DMS53 treated with DMSO at 0.1 percent for 48 hours (cell line): ENCODE results near the gene GALNS.

Source experiments
- DNase-seq: peaks from one replicate; lab custom pipeline; 2025; ENCODE audit not compliant: unreplicated experiment; lab: John Stamatoyannopoulos, UW

Gene GALNS

GRCh38 chr16:88856122-88856827 is 472 bp downstream of the GALNS start:
- no peak for DNase-seq

DNA sequence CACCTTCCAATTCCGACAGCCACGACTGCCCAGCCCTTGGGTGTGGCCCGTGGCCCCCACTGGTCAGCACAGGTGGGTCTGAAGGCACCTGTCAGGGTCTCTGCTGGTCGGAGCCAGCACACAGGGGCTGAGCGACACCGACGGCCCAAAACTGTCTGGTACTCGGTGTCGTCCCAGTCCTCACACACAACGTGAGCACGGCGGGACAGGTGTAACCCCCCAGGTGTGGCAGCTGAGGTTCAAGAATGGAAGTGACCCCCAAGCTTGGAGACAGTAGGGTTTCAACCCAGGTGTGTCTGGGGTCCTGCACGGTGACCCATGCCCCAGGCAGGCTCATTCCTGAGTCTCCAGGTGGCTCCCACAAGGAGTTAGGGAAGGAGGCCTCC is 1.0 kb downstream of the GALNS start:
- no peak for DNase-seq

DNA sequence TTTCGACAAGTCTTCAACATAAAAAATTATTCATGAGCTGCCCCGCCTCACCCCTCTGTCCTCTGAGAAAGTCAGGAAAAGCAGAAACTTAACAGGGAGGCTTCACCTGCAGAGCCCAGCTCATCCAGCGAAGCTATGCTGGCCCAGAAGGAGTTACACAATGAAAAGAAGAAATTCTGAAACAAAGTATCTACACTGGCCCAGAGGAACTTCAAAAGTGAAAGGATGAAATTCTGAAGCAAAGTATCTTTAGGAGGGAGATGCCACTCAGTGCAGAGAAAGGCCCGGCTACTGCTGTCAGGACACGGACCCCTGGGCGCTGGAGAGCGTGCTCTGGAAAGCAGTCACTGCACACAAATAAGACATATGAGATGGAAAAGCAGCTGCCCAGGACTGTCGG is 1.6 kb downstream of the GALNS start:
- no peak for DNase-seq

DNA sequence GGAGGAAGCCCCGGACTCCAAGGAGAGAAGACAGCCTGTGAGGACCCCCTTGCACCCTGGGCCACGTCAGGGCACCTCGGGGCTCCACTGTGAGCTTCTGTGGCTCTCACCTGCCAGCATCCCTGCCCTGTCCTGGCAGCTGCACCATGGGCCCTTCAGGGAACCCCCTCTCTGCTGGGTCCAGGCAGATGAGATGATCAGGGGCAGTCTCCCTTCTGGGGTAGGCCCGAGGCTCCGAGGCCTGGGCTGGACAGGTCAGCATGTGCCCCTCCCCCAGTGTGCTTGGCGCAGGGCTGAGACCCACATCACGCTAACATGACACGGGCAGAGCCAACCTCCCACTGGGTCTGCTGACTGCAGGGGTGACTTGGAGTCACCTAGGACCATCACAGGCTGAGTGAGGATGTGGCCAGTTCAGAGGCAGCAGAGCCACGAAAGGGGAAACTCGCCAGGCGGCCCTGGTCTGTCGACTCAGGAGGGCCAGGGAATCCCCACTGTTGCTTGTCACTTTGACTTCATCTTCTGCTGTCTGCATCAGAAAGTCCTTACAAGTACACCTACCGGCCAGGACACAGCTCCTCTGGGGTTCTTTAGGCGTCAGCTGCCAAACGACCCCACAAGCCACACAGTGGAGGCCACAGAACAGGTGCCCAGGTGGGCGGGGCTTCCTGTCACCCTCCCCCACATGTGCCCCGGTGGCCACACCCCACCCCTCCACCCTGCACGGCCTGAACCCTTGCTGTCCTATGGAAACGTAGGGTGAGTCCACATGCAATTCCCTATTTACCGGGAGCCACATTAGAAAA is 2.2 kb downstream of the GALNS start:
- DNase-seq, result no peak

DNA sequence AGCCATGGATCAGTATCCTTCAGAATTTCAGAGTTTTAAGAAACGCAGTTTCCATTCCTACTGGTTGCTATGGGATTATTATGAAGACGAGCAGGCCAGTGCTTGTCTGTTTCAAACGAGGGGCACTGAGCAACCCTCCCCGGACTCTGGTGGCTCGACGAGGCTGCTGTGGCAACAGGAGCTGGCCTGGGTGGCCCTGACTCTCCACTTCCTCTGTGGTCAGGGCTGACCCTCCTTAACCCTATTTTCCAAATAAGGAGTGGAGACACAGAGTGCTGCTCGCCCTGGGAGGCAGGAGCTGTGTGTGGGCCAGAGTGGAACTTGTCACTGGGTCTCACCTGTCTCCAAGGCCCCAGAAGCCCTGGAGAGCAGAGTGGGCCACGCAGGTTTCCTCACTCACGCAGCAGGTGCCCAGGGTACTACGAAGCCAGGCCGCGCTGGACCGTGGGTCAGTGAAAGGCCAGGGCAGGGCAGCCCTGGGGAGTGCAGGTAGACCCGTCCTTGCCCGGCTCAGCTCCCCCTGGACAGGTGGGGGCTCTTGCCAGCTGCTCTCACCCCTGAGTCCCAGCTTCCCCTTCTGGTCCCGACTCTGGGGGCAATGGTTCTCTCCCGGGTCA is 3.3 kb downstream of the GALNS start:
- no peak for DNase-seq

- no peak for DNase-seq
These were observed 5.1 kb downstream of the GALNS start for GRCh38 chr16:88851616-88852015.

GRCh38 chr16:88850531-88851199 is 6.1 kb downstream of the GALNS start:
- DNase-seq, result no peak

DNA sequence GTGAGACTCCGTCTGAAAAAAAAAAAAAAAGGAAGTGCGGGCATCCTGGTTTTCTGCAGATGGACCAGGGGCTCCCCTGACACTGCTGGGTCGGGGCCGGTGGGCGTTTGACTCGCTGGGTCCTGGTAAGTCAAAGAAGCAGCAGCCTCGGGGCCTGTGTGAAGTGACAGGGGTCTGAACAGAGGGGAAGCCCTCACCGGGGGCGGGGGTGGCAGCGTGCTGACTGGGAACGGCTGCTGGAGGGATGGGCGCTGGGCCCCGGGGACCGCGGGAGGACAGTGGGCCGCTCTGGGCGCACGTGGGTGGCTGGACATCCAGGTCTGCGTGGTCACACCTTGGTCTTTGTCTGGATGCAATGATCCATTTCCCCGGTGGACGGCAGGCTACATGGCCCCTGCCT is 8.2 kb downstream of the GALNS start:
- DNase-seq, result no peak

DNA sequence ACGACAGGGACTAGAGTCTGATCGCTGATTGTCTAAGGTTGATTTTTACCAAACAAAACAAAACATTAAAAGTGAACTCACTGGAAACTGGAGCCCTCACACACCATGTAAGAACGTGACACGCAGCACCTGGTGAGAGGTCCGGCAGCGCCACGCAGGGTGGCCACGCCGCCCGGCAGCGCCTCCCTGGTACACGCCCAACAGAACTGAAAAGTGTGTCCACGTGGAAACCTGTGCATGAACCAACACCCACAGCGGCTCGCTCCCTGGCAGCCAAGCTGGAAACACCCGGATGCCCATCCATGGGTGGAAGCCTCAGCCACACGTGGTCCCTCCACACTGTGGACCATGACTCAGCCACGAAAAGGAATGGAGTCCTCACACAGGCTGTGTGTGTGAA is 9.1 kb downstream of the GALNS start:
- no peak for DNase-seq

DNA sequence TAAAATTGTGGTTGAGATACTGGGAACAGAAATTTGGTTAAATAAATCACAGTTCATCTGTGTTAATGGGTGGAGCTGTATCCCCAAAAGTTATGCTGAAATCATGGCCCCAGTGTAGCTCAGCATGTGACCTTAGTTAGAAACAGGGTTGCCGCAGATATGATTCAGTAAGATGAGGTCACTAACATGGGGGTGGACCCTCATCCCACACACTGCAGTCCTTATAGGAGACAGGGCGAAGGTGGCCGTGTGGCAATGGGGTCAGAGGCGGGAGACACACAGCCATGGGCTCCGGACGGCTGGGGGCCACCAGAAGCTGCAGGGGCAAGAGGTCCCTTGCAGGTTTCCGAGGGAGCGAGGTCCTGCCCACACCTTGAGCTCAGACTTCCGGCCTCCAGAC is 10.7 kb downstream of the GALNS start:
- DNase-seq, result no peak

- no peak for DNase-seq
These were observed 12.2 kb downstream of the GALNS start for GRCh38 chr16:88844419-88845036.

DNA sequence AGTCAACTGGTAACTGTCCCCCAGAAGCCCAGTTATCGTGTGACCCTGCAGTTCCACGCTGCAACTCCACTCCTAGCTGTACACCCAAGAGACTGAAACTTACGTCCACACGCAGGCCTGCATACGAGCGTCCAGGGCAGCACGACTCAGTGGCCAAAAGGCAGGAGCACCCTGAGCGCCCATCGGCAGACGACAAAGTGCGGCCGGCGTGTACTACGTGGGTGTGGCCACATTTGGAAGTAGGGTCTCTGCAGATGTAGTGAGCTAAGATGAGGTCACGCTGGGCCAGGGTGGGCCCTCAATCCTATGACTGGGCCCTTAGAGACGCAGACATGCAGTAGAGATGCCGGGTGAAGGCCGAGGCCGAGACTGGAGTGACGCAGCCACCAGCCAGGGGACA is 13.5 kb downstream of the GALNS start:
- DNase-seq, result no peak

DNA sequence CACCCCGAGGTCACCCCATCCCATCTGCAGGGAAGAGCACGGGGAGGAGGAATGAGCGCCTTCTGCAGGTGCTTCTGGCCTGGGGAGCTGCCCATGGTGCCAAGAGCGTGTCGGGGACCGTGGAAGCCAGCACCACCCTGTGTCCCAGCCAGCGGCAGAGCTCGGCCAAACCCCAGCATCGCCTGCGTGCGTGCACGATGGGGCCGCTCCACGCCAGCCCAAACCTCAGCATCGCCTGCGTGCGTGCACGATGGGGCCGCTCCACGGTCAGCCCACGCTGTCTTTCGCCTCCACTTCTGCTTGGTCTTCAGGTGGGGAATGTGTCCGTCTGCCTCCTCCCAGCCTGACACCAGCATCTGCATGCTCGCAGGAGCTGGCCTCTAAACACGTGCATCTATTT is 13.9 kb downstream of the GALNS start:
- DNase-seq, result no peak

DNA sequence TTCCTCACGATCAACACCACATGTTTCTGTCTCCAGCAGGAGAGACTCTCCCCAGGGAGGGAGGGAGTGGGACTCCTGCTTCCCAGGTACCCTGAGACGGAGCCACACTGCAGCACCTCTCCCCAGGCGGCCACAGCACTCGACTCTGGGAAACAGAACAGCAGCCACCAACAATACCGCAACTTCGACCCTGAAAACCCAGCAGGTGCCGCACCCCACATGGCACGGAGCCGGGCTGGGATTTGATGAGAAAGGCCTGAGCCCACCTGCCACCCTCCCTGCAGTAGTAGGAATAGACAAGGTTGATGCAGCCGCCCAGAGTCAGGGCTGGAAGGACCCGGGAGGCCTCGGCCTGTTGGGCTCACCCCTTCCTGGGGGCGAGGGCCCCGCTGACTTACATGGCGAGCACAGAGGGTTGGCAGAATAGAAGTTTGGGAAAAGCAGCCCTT is 14.4 kb downstream of the GALNS start:
- no peak for DNase-seq

GRCh38 chr16:88841521-88842307 is 15.0 kb downstream of the GALNS start:
- no peak for DNase-seq

GRCh38 chr16:88840600-88841215 is 16.0 kb downstream of the GALNS start:
- no peak for DNase-seq

DNA sequence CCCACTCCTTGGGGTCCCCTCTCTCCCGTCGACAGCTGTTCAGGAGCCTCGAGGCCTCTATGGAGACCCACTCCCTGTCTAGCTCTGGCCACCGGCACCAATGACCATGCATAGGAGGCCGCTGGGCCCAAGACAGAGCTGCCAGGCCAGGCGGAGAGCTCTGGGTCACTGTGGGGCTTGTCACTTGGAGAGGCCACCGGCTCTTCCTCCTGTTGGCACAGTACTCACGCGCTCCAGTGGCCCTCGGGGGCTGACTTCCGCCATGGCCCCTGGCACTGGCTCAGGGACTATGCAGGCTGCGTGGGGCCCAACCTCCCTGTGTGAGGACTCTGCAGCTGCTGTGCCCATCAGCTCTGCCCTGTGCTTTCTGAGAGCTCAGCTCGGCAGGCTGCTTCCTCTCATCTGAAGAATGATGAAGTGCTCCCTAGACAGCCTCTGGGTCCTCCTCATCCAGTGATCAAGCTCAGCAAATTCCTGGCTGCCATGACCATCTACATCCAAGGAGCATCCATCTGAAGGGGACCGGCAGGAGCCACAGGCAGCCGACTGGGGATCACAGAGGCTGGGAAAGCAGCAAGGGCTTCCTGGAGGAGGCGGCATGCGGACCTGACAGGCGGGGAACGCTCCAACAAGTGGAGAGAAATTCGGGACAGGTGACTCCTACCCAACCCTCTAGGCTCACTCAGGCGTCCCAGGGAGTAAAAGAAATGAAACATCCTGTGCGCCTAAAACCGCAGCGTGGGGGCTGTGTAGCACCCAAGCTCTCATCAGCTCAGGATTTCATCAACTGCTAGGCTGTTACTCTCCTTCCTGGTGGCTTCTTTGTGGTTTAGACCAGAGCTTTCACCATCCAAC is 16.8 kb downstream of the GALNS start:
- DNase-seq, result no peak

GRCh38 chr16:88839026-88839529 is 17.7 kb downstream of the GALNS start:
- DNase-seq, result no peak

DNA sequence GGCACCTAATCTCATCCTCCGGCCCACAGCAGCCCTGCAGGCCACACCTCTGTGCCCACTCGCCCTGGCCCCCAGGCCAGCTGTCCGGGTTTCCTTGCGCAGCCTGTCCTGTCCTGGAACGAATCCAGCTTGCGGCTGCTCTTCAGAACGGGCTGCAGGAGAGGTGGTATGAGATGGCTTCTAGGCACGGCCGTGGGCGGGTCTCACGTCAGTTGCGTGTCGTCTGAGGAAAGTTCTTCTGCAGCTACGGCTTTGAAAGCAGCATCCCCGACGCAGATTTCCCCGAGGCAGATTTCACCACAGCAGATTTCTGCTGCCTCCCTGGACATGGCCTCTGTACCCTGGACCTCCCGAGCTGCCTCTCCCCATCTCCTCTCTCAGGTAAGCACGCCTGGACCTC is 18.2 kb downstream of the GALNS start:
- DNase-seq, result no peak
